Inflammatory macrophage (primary cell): ENCODE results near the gene CHIC2.
A peak's percentile ranks its signal among the peaks of the same experiment; 100 is the strongest.

Experiments used
- DNase-seq, 2 donors: peaks; one replicate each; pipeline ENCODE4 v3.0.0-alpha.2; 2020 to 2022

CHIC2 gene

DNA sequence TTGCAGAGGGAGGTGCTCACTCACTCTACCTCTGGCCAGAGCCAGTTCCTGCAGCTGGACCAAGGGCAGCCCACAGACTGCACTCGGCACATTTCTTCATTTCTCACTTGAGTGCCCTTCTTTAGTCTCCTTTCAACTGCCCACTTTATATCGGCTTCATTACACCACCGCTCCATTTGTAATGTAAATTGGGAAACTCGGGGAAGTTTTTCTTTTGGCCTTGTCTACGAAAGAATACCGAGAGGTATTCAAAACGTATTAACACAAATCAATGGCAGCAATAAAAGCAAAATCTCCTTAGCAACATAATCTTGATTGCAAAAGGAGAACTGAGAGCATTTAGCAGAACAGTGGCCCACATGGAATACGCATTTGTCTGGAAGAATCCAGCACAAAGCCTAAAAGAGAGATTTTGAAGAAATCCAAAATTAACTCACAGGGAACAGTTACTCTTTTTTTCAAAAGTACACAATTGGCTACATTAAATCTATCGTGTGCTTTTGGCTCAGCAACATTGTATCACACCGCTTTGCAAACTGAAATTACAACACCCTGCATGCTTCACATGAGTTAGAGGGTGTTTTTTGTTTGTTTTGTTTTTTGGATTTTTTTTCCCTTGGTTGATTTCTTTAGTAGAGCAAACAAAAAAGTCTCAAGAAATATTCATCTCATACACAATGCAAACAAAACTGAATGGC is 62.6 kb downstream of the CHIC2 start:
- peak; percentile 33 to 34 for DNase-seq

DNA sequence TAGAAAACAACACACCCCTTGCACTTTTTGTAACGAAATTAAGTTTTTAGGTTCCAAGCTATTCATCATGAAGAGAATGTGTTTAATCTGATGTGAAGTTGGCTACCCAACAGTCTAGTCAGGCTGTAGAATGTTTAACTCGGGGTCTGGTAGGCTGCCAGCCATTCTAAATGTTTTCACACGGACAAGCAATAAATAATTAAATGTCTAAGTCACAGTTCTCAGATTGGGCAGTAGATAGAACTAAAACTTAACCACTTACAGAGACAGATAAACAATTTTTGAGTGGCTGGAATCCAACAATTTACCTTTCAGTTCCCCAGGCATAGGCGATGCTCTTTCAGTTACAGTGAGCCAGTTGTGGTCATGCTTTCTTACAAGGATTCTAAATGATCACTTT is 66.5 kb downstream of the CHIC2 start:
- DNase-seq, result no peak

DNA sequence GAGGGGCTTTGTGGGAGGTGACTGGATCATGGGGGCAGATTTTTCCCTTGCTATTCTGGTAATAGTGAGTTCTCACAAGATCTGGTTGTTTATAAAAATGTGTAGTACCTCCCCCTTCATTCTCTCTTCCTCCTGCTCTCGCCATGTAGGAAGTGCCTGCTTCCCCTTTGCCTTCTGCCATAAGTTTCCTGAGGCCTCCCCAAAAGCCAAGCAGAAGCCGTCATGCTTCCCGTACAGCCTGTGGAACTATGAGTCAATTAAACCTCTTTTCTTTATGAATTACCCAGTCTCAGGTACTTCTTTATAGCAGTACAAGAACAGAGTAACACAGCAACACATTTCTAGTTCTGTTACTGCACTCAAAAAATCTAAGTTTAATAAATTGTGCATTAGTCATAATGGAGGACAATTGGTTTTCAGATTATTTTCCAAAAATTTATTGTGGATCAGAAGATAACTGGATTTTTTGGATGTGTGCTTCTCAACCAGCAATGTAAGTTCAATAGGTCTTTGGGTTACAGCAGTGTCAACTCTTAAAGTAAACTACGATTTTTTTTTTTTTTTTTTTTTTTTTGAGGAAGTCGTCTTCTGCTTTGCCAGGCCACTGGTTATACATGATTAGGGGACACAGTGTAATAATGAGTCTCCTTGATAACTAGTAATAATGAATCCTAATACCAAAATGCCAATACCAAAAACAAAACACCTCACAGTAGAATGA is 69.9 kb downstream of the CHIC2 start:
- DNase-seq, result peak; percentile 37 to 43

DNA sequence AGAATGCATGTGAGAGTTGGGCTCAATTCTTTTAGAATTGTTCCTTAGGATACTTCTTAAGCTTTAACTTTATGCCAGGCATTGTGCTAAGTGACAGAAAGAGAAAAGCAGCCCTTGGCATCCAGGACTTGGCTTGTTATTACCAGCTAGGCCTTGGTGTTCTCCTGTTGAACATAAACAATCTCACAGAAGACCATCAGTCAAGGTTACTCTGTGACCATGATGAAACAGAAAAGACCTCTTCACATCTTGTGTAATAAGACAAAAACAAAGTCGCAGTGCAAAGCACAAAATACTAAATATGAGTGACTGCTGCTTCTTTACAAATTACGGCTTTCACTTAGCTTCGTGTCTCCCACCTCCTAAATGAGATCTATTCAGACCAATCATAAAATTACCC is 71.6 kb downstream of the CHIC2 start:
- no peak for DNase-seq

DNA sequence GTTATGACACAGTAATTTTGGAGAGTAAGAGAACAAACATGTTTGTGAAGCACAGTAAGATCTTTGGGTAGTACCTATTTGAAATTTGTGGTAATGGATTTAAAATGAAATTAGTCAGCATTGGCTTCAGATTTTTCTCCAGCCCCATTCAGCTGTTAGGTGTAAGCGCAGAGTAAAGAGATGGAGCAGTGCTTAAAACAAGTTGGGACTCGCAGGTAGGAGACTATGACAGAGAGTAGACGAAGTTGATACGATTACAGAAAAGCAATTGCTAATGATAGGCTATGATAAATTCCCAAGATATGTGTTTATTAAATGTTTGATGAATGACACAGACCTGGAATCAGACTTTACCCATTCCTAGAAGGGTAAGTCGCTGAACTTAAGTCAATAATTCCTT is 72.6 kb downstream of the CHIC2 start:
- DNase-seq, result no peak

DNA sequence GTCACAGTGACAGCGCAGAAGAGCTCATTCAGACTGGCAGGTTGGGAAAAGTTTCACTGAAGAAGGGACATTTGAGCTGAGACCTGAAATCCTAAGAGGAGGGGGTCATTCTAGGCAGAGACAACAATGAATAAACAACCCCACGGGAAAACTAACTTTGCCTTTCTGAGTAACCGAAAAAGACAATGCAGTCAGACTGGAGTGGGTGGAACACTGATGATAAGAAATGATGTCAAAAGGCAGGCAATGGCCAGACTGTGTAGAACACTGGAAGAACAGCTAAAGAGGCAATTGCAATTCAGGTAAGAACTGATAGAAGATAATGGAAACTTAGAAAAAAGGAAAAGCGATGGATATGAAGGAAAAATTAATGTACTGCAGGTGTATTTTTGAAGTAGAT is 73.8 kb downstream of the CHIC2 start:
- no peak for DNase-seq

DNA sequence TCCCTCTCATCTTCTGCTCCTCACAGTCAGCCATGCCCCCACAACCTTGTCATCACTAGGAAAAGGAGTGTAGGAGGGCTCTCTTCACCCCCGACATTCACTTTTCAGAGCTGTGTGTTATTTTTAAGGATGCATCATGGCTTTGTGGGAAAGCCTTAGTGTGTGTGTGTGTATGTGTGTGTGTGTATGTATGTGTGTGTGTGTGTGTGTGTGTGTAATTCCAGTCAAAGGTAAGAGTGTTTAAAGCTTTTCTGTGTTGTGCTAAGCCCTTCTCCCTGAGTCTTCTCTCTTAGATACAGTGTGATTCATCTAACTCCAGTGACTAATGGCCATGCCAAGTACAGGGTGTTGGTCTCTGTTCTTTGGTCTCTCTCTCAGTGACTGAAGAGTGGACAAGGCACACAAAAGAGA is 76.6 kb downstream of the CHIC2 start:
- DNase-seq, result no peak

DNA sequence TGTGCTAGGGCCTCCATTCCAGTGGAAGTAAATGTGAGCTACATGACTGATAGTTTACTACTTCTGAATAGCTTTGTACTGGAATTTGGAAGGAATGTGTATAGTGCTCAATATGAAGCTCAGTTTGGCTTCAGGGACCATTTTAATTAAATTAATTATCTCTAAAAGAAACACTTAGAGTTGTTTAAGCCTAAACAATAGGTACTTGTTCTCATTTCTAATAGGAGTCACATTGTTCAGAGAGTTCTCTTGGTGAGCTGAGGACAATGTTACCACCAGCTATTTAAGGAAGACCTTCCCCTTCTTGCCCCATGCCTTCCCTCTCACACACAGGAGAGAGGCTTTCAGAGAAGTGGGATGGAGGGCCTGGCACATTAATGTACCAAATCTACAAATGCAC is 78.3 kb downstream of the CHIC2 start:
- no peak for DNase-seq

DNA sequence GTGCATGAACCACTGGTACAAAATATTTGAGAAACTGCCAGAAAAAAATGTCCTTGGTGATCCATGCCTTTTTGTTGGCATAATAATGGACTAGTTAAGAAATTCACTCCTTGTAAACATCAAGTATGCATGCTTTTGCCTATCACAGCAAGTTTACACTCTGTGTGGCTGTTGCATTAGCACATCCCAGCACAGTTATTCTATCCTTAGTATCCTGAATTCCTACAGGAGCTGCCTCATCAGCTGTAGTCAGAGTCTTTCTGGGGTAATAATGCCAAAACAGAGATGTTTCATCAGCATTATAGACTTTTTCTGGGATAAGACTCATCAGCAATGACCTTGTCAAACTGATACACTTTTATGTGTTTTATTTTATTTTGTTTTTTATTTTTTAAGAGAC is 82.8 kb downstream of the CHIC2 start:
- no peak for DNase-seq

DNA sequence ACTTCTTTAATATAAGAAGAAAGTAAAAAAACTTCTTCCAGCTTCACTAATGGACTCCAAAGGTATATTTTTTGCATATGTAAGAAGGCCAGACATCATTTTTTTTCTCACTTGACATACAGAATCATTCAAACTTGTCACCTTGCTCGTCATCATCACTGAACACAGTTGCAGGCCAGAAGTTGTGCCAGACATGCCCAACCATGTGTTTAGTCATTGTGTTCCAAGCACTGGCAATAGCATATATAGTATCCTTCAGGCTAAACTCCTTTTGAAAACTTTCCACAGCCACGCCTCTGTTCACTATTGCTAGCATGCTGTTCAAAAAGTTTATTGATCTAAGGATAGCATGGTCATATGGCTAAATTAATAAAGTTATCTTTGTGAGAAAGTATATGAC is 83.3 kb downstream of the CHIC2 start:
- DNase-seq, result no peak

DNA sequence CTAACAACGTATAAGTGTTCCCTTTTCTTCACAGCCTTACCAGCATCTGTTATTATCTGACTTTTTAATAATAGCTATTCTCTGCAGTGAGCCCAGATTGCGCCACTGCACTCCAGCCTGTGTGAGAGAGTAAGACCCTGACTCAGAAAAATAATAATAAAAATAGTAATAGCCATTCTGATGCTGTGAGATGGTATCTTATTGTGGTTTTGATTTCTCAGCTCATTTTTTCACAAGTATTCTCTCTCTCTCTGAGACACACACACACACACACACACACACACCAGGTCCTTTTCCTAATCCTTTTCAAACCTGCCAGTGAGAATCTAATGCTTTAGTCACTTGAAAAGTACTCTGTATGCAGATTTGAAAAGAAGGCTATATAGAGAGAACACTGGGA is 89.8 kb downstream of the CHIC2 start:
- DNase-seq, result no peak

DNA sequence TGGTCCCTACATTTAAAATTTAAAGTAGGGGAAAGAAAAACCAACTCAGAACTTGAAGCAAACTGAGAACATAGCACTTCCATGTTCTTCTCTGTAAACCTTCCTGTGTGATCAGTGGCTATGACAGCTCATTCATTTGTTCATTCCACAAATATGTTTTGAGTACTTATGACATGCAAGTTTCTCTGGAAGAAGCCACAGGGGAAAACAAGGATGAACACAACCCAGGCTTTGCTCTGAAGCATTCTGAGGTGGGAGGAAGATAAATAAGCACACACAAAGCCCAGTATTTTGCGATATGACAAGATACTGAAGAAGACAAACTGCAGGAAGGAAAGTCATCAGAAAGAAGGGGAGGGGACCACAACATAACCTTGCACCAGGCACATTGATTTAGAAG is 96.4 kb downstream of the CHIC2 start:
- DNase-seq, result no peak

DNA sequence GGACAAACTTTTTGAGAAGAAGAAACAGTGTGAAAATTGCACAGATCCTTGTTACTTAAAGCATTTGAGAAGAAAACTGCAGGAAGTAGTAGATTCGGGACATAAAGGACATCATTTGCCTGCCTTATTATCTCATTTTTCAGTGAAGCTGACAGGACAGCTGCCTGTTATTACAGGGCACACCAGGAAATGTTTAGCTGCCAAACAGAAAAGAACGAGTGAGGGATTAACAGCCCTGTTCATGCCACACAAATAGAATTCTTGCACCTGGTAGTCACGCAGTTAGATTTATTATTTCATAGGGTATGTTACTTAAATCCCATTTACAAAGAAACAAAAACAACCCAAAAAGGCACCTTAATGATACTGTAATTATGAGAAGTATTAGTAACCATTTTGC is 100.6 kb downstream of the CHIC2 start:
- DNase-seq, result no peak

DNA sequence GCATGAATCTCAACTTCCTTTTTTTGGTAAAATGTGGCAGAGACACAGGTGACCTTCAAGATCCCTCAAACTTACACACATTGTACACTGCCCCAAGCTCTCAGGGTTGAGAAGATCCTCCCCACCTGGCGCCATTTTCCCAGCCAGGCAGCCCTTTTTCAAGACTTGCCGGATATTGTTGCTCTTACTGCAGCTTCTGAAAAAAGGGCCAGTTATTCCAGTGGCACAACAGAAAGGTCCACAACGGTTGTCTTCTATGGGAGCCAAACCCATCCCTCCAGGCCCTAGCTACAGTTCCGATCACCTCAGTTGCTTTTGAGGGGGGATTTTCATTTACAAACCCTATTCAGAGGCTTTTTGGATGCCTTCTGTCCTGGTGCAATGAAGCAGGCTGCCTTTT is 101.1 kb downstream of the CHIC2 start:
- no peak for DNase-seq

DNA sequence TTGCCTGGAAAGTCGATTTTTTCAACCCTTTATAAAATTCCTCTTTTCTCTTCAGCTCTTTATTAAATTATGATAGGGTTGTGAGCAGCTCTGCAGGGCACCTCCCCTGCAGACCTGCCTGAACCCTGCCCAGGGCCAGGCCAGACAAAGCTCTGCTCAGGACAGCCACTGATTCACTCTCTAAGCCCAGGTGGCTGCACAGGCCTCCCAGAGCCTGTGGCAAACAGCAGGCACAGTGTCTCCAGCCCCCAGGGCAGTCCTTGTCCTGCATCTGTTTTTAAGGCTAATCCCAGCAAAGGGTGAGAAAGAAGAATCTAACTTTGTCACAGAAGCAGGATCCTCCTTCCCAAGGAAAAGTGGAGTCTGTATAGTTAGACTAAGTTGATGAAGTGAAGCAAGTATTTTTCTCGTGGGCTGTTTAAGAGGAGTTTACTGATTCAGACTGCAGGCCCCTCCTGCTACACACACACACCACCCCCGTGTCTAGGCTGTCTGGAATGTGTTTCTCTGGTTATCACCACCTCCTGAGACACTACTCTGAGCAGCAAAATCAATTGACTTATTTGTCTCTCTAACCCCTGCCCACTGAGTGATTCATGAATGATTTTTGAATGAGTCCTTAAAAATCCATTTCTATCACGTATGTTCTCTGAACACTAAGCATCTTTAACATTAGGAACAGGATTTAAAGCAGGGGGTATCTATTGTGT is 101.7 kb downstream of the CHIC2 start:
- no peak for DNase-seq

DNA sequence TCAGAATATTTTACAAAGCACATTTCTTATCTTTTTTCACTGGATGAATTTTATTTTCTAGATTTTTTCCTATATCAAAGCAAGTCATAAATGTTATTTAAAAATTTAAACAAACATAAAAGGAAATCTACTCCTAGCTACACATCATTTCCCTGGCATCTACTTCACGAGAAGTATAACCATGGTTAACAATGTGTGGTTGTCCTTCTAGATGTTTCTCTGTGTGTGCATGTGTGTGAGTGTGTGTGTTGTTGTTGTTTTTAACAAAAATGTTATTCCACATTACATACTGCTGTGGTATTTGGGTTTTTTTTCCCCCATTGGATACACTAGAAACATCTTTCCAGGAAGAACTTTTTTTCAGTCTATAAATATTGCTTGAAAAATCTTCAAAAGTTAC is 103.1 kb downstream of the CHIC2 start:
- DNase-seq, result no peak

DNA sequence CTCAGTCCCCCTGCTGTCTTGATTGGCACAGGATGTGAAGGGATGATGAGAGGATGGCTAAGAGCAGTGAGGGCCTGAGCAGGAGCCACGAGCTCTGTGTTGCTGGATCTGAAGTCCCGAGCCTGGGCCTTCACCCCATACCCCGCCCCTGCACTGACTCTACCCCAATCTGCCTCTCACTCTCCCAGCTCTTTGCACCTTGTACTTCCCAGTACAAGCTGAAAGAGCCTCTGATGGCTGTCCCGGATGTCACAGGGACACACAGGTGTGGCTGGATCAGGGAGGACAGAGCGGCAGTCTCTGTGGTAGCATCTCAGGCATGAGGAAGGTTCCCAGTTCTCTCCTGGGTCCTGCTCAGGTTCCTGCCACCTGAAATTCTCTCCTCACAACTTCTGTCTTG is 103.6 kb downstream of the CHIC2 start:
- no peak for DNase-seq
